GM18519 (cell line): ENCODE measurements around the gene PTCHD4.
A peak's percentile ranks its signal among the peaks of the same experiment; 100 is the strongest.
"Not testable (repeated sequence)": the region's sequence is repeated elsewhere in the genome, so short reads cannot be mapped to it uniquely, and the experiment has no call there.

Source experiments
- ATAC-seq: cut with Tn5 transposase; IDR thresholded peaks from one replicate; pipeline ENCODE4 v1.9.1; 2021; ENCODE audit warnings: mild to moderate bottlenecking, moderate library complexity; ENCODE audit not compliant: unreplicated experiment, low FRiP score

Gene PTCHD4

DNA sequence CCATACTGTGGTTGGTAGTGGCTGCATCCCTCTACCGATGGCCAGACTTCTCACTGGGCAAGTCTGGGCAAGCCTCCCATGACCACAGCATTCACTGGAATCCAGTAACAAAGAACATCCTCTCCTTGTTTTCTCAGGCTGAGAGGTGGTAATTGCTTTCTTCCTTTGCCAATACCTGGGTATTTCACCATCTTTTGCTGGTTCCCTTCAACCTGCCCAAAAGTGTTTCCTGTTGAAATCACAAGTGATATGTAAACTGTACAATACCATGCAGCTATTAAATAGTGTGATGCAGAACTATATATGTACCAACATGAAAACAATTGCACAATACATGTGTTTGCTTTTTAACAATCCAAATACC, at the start of gene PTCHD4:
Gene PTCHD4 (minus strand): TSS at position 55 of the 364 bp plus-strand sequence. CDS start 42,240 bp downstream, outside the sequence.
- no peak for ATAC-seq

- ATAC-seq, result no peak
These were observed 40.1 kb upstream of the PTCHD4 start for GRCh38 chr6:48151142-48151541.

GRCh38 chr6:48150701-48151100, 39.7 kb upstream of the PTCHD4 start:
- no peak for ATAC-seq

- ATAC-seq, result no peak
These were observed 36.1 kb upstream of the PTCHD4 start for GRCh38 chr6:48147051-48147450.

- ATAC-seq, result no peak
These were observed 33.0 kb upstream of the PTCHD4 start for GRCh38 chr6:48144021-48144420.

DNA sequence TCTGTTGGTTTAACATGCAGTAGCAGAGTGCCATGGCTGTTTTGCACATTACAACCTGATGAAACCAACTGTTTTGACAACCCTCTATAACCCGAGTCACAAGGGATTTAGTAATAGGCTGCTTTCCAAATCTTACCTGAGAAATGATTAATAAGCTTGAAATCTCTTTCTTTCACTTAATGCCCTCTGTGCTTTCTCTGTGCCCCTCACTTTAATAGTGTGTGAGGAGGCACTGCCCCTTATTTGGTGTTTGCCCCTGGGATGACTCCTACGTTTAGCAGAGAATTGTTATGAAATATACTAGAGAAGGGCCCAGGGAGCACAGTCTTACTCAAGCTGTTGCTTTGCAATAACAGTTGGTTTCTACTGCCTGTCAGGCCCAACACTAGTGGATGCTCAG, 31.0 kb upstream of the PTCHD4 start:
- no peak for ATAC-seq

DNA sequence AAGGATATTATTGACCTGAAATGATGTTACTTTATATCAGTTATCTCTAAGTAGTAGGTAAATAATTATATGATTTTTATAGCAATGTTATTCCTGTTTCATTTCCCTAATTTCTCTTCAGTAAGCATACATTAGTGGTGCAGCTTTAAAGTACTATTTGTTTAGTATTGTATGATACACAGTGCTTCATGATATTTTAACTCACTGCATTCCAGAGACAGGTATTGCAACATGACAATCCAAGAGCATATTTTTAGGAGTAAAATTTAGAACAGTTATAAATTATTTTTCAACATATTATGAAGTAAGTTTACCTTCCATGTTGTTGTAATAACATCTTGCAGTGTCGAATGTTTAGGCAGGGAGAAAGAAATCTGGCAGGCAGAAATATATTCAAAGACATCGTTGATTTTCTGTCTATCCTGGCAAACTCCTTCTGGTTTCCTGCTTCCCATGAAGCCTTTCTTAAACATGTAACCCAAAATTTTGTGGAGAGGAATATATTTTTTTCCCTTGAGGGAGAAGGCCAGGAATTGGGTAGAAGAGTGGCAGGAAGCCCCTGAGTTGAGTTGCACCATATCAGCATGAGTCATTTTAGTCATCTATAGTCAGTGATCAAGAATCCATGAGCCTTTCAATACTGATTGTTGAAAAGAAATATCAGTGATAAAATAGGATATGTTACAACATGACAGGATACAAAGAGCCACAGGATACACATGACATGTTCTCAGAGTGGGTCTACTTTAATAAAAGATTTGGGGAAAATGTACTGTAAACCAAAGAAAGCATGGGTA, 29.0 kb upstream of the PTCHD4 start:
- ATAC-seq, result no peak

DNA sequence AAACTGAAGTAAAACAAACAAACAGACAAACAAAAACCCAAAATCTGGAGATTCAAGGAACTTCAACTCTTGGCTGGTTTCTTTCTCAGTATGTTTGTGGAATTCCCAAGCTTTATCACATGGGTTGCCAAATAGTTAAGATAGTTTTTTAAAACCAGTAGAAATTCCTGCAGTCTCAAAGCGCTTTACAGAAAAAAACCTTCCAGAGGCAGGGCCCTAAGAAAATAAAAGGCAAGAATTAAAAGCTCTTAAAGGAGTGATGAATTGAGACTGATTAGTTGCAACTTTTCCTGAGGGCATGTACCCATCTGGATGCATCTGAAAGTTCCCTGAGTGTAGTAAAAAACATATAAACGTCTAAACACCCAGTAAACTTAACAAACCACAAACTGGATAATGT, 25.9 kb upstream of the PTCHD4 start:
- ATAC-seq, result no peak

GRCh38 chr6:48135323-48136084, 24.5 kb upstream of the PTCHD4 start:
- no peak for ATAC-seq

GRCh38 chr6:48134246-48134645, 23.2 kb upstream of the PTCHD4 start:
- ATAC-seq, result no peak

- no peak for ATAC-seq
These were observed 12.6 kb upstream of the PTCHD4 start for GRCh38 chr6:48123601-48124000.

DNA sequence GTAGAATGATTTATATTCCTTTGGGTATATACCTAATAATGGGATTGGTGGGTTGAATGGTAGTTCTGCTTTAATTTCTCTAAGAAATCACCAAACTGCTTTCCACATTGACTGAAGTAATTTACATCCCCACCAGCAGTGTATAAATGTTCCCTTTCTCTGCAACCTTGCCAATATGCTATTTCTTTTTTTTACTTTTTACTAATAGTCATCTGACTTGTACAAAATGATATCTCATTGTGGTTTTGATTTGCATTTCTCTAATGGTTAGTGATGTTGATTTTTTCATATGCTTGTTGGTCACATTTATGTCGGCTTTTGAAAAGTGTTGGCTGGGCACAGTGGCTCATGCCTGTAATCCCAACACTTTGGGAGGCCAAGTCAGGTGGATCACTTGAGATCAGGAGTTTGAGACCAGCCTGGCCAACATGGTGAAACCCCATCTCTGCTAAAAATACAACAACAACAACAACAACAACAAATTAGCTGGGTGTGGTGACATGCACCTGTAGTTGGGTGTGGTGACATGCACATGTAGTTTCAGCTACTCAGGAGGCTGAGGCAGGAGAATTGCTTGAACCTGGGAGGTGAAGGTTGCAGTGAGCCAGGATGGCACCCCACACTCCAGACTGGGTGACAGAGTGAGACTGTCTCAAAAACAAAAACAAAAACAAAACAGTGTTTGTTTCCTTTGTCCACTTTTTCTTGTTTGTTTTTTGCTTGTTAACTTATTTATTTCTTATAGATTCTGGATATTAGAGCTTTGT, 11.2 kb upstream of the PTCHD4 start:
- not testable (repeated sequence) for ATAC-seq

GRCh38 chr6:48116699-48117645, 6.0 kb upstream of the PTCHD4 start:
- ATAC-seq, result no peak

GRCh38 chr6:48113130-48113529, 2.1 kb upstream of the PTCHD4 start:
- no peak for ATAC-seq

GRCh38 chr6:48111575-48111974, 578 bp upstream of the PTCHD4 start:
- no peak for ATAC-seq

GRCh38 chr6:48110436-48111142, 408 bp downstream of the PTCHD4 start:
- no peak for ATAC-seq

DNA sequence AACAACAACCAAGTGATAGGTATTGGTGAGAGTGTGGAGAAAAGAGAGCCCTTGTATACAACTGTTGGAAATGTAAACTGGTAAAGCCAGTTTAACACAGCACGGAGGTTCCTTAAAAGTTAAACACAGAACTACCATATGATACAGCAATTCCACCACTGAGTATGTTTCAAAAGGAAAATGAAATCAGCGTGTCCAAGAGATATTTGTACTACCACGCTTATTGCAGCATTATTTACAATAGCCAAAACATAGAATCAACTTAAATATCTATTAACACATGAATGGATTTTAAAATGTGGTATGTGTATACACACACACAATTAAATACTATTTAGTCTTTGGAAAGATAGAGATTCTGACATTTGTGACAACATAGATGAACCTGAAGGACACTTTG, 1.1 kb downstream of the PTCHD4 start:
- no peak for ATAC-seq

- not testable (repeated sequence) for ATAC-seq
These were observed 8.4 kb downstream of the PTCHD4 start for GRCh38 chr6:48102476-48103195.

- ATAC-seq, result peak; percentile 90
These were observed 9.7 kb downstream of the PTCHD4 start for GRCh38 chr6:48101290-48101689.
